Measurements from ENCODE around the gene OGFOD3.

- no peak for TF ChIP-seq CTCF (IDR thresholded peaks at IDR 0.05 in 4 of 5, conservative IDR thresholded peaks at IDR 0.05 in 1 of 5)
- TF ChIP-seq POLR2A (IDR thresholded peaks at IDR 0.05), result no peak
These were observed 22.1 kb upstream of the OGFOD3 start for GRCh38 chr17:82440469-82440981.

Measured in gastrocnemius medialis (tissue), 4 donors.